ENCODE results near the gene PRPF19. TPM values are rescaled to one million over a fixed set of nuclear protein-coding genes. Genes with fewer than 3 reads are reported as not detected.

Gene PRPF19
- total and polyA plus RNA-seq, 2 of the 4 experiments (the other 2 are of a cell fraction) = 29.8 to 50.4 TPM

GRCh38 chr11:60938500-60938899 lies 32.1 kb upstream of the PRPF19 start:
- intact Hi-C loops (cut with micrococcal nuclease) = no loop called here

More at GRCh38 chr11:60938500-60938899, 32.1 kb upstream of the PRPF19 start:
- no peak overlapping the region for H3K4me2 ChIP-seq (ENCODE audit: low read depth, low read length)
- H2BK20ac ChIP-seq (ENCODE audit: low read depth, low read length) = no peak overlapping the region
- no peak overlapping the region for H2AK9ac ChIP-seq (replicated peaks; ENCODE audit: low read depth, low read length, poor library complexity)
- H2AFZ ChIP-seq (replicated peaks; ENCODE audit: low read length, poor library complexity) = no peak overlapping the region
- H4K20me1 ChIP-seq (ENCODE audit: insufficient read depth, low read length) = no peaks in the 10 kb centered on the region
- H3K56ac ChIP-seq (ENCODE audit: extremely low read depth, insufficient read depth, low read length) = no peak overlapping the region
- H3K14ac ChIP-seq (replicated peaks; ENCODE audit: low read depth, low read length) = no peak overlapping the region
- TF ChIP-seq BHLHE40 (IDR thresholded peaks at IDR 0.05; ENCODE audit: low read depth, low read length) = no peak
- TF ChIP-seq RFX5 (IDR thresholded peaks at IDR 0.05; ENCODE audit: low read depth, low read length) = no peak
- TF ChIP-seq RCOR1 (IDR thresholded peaks at IDR 0.05; ENCODE audit: insufficient replicate concordance, low read length) = no peak
- TF ChIP-seq ELK1 (IDR thresholded peaks at IDR 0.05; ENCODE audit: borderline replicate concordance, low read depth, low read length) = no peak
- no peak overlapping the region for H4K91ac ChIP-seq (ENCODE audit: insufficient read depth, low read depth, low read length)
- dilution Hi-C loops (cut with HindIII; ENCODE audit: low sequenced_read_pairs, unreplicated experiment) = no loop called here
- 94% methylated on average over 5 of the region's 9 CpGs; no CpG with 5 or more reads in 1 of the 2 experiments for WGBS, 2 experiments (ENCODE audit: extremely low coverage in 2 of 2, insufficient read length in 1 of 2)
- no peaks in the 10 kb centered on the region for H3K27me3 ChIP-seq (ENCODE audit: control insufficient read depth, insufficient read depth, low read length)
- ATAC-seq (ENCODE audit: low read depth) (no peak), DNase-seq (no peak)
- BruUV-seq (replicated peaks) = no TSS peak
- H3K36me3 ChIP-seq (ENCODE audit: control insufficient read depth, insufficient read depth, low read length) = peaks cover 34% of the 10 kb centered on the region
- H3K4me3 ChIP-seq (ENCODE audit: insufficient read depth, low read depth, low read length) = no peak overlapping the region
- no peak overlapping the region for H2BK5ac ChIP-seq (ENCODE audit: low read depth, low read length, poor library complexity, severe bottlenecking)
- H3K23ac ChIP-seq (ENCODE audit: low read depth, low read length) = no peak overlapping the region
- H3K9me1 ChIP-seq (ENCODE audit: insufficient read depth, low read length) = no peaks in the 10 kb centered on the region
- no peak overlapping the region for H4K5ac ChIP-seq (ENCODE audit: low read depth, low read length)
- no peaks in the 10 kb centered on the region for H3K9me3 ChIP-seq (ENCODE audit: control insufficient read depth, insufficient read depth, low read length)
- in situ Hi-C loops (cut with MboI; ENCODE audit: low sequenced_read_pairs) = no loop called here
- peaks cover 4% of the 10 kb centered on the region; the same call in 1 of the 2 replicates for H3K4me1 ChIP-seq (ENCODE audit: control insufficient read depth, insufficient read depth, low read length)
- H2BK120ac ChIP-seq (ENCODE audit: low read depth, low read length) = no peak overlapping the region
- H3K4ac ChIP-seq (ENCODE audit: low read depth, low read length) = no peak overlapping the region
- no peak overlapping the region for H3K18ac ChIP-seq (ENCODE audit: low read depth, low read length)
- ChIA-PET CTCF (no interaction called here), POLR2A (ENCODE audit: unreplicated experiment) (no interaction called here)
- H3K79me1 ChIP-seq (ENCODE audit: low read depth in 1 of 2, low read length in 2 of 2) = no peaks in the 10 kb centered on the region
- H2AK5ac ChIP-seq (ENCODE audit: low read depth, low read length) = no peak overlapping the region
- H3K9ac ChIP-seq (ENCODE audit: low read depth, low read length) = no peak overlapping the region
- no peak overlapping the region for H3K27ac ChIP-seq (ENCODE audit: insufficient read depth, low read length)
- H2BK15ac ChIP-seq (ENCODE audit: low read depth, low read length) = no peak overlapping the region
- no peak overlapping the region for H4K8ac ChIP-seq (ENCODE audit: low read depth in 2 of 2, low read length in 2 of 2)
